SHP77 (cell line): ENCODE measurements around the gene LMTK3.
"Not testable (repeated sequence)": the region's sequence is repeated elsewhere in the genome, so short reads cannot be mapped to it uniquely, and the experiment has no call there.

Experiments
- DNase-seq, 2 experiments: peaks; one replicate each; lab custom pipeline; 2025; lab: John Stamatoyannopoulos, UW

The LMTK3 gene

GRCh38 chr19:48486706-48487105 is 24.9 kb downstream of the LMTK3 start:
- DNase-seq: not testable (repeated sequence)

DNA sequence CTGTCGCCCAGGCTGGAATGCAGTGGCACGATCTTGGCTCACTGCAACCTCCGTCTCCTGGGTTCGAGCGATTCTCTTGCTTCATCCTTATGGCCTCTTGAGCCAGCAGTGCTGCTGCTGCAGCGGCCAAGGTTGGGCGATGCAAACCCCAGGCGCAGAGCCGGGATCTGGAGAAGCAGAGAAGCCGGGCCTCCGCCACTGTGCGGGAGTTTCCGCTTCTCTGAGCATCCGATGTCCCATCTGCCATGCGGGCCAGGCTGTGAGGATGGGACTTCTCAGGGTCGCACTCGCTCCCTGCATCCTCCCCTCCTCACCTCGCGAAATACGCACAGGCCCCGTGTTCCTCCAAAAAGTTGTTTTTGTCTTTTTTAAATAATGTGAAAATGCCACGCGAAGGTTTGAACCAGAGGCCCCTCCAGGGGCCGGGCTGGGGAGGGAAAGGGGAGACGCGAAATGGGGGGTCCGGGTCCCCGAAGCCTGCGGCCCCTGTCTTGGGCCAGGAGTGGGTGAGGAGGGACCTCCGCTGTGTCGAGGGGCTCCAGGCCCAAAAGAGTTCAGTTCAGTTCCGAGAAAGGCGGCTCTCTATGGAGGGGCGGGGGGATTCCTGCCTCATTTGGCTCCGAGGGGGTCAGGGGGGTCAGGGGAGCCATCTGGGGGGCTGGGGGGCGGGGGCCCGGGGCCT is 26.6 kb downstream of the LMTK3 start:
- no peak for DNase-seq

DNA sequence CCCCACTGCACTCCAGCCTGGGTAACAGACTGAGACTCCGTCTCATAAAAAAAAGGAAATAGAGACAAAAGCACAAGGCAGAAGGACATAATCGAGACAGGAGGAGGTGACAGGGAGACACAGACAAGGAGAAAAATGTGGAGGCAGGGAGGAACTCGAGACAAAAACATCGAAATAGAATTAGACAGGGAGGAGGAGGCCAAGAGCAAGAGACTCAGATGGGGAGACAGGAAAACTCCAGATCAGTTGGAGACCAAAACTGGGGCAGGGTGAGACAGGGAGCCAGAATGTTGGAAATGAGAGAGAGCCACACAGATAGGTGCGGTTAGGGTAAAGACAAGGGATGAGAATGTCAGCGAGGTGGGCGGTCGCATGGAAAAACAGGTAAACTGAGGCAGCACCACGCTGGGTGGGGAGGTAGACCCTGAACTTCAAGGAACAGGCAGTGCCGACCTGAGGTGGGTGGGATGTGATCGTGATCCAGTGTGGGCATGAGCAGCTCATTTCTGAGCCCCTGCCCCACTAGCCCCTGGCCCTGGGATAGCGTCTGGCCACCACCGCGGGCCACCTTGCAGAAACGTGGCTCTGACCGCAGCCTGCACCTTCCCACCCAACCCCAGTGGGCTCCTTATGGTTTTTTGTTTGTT is 27.3 kb downstream of the LMTK3 start:
- DNase-seq: no peak

DNA sequence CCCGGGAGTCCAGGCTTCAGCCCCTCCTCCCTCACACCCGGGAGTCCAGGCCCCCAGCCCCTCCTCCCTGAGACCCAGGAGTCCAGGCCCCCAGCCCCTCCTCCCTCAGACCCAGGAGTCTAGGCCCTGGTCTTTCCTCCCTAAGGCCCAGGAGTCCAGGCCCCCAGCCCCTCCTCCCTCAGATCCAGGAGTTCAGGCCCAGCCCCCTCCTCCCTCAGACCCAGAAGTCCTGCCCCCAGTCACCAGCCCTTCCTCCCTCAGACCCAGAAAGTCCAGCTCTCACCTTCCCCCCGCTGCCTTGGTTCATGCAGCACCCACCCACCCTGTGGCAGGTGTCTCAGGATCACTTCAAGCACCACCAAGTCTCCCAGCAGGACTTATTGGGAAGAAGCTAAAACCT is 28.3 kb downstream of the LMTK3 start:
- no peak for DNase-seq

- DNase-seq: peak in 1 of 2 experiments; percentile 10
These were observed 29.6 kb downstream of the LMTK3 start for GRCh38 chr19:48481846-48482639.

- no peak for DNase-seq
These were observed 30.8 kb downstream of the LMTK3 start for GRCh38 chr19:48480558-48481500.

GRCh38 chr19:48480183-48480557 is 31.5 kb downstream of the LMTK3 start:
- no peak for DNase-seq

DNA sequence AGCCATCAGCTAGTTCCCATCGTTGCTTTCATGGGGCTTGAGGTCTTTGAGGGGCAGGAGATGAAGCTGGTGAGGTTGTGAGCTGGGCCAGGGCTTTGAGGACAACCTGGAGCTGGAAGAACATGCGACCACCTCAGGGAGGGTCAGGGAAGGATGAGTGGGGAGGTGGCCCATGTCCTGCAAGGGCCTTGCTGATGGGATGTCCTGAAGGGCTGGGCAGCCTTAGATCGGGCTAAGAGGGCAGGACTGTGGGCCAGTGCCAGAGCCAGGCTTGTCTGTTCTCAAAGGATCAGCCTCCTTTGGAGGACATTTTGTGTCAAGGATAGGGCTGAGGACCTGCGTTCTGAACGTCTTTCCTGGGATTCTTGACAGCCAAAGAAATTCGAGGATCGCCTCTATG is 31.9 kb downstream of the LMTK3 start:
- DNase-seq: no peak

DNA sequence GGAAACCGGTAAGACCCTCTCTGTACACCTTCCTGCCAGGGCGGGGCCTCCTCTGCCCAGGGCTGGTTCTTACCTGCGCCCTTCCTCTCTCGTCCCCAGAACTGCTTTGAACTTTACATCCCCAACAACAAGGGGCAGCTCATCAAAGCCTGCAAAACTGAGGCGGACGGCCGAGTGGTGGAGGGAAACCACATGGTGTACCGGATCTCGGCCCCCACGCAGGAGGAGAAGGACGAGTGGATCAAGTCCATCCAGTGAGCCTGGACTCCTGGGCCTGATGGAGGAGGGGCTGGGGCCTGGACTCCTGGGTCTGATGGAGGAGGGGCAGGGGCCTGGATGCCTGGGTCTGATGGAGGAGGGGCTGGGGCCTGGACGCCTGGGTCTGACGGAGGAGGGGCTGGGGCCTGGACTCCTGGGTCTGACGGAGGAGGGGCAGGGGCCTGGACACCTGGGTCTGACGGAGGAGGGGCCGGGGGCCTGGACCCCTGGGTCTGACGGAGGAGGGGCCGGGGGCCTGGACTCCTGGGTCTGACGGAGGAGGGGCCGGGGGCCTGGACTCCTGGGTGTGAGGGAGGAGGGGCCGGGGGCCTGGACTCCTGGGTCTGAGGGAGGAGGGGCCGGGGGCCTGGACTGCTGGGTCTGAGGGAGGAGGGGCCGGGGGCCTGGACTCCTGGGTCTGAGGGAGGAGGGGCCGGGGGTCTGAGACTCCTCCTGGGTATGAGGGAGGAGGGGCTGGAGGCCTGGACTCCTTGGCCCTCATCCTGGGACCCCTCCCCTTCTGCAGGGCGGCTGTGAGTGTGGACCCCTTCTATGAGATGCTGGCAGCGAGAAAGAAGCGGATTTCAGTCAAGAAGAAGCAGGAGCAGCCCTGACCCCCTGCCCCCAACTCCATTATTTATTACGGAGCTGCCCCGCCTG is 33.0 kb downstream of the LMTK3 start:
- no peak for DNase-seq

- no peak for DNase-seq
These were observed 33.8 kb downstream of the LMTK3 start for GRCh38 chr19:48477698-48478338.

DNA sequence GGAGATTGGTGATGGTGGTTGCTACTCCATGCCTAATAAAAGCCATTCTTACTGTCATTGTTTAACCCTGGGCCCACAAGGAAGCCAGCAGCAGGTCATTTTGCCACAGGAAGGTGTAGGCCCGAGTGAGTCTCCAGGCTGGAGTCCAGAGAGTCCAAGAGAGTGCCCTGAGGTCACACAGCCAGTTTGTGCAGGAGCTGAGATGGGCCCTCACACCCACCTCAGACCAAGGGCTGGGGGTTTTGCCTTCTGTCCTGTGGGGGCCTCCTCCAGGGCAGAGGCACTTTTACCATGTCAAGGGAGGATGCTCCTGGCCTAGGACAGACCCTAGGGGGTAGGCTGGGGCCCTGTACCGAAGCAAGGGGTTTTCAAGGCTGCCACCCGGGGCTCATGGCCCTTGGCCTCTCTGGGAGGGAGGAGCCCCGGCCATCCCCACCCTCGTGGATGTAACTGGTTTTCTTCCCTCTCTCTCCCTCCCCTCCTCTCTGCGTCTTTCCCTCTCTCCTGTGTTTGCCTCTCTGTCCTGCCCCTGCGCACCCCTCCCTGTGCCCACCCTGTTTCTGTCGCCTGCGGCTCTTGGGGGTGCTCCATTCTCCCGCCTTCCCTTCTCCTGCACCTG is 34.5 kb downstream of the LMTK3 start:
- DNase-seq: no peak

DNA sequence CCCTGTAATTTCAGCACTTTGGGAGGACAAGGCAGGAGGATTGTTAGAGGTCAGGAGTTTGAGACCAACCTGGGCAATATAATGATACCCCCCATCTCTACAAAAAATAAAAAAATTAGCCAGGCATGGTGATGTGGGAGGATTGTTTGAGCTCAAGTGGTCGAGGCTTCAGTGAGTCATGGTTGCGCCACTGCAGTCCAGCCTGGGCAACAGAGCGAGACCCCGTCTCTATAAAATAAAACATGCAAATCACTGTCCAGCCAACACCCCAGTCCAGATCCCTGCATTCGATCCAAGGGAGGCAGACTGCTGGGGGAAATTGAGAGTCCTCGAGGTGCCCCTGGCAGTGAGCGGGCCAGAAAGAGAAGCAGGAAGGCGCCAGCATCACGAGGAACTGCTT is 35.5 kb downstream of the LMTK3 start:
- DNase-seq: no peak

GRCh38 chr19:48475369-48476068 is 36.1 kb downstream of the LMTK3 start:
- DNase-seq: no peak

DNA sequence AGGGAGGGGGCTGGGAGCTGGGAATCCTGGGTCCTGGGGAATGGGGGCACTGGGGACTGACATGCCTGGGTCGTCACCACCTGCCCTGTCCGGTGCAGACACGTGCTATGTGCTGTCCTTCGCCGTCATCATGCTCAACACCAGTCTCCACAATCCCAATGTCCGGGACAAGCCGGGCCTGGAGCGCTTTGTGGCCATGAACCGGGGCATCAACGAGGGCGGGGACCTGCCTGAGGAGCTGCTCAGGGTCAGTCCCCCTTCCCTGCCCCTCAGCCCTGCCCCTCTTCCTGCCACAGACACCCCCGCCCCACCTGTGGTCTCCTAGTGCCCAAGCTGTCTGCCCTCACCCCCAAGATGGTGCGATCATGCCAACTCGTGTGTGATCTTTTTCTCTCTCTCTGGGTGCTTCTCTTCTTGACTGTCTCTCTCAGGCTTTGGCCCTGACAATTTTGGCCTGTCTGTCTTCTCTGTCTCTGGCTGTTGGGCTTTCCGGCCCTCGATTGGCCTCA is 37.5 kb downstream of the LMTK3 start:
- no peak for DNase-seq

DNA sequence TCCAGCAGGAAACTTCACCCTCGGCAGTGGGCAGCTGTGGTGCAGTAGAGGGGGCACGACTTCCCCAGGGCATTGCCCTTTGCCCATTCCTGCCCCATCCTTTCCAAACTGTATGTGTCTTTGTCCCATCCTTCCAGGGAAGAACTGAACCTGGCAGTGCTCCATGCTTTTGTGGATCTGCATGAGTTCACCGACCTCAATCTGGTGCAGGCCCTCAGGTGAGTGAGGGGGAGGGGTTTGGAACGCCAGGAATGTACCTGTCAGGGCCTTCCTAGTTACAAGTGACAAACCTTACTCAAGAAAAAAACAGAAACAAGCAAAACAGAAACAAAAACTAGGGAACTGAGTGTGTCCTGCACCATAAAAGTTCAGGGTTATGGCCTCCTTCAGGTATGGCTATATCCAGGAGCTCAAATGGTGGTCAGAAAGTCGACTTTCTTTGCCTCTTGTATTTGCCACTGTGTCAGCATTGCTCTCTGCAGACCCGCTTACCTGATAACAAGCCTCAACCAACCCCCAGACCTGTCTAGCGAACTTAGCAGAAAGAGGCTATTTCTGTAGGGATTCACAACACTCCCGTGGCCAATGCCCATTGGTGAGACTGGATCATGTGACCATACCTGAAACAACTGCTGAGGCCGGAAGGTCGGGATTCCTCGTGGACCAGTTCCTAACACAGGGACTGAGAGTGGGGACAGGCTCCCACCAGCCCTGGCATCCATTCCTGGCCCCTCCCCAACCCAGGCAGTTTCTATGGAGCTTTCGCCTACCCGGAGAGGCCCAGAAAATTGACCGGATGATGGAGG is 38.3 kb downstream of the LMTK3 start:
- DNase-seq: no peak

GRCh38 chr19:48471836-48472235 is 39.8 kb downstream of the LMTK3 start:
- no peak for DNase-seq

DNA sequence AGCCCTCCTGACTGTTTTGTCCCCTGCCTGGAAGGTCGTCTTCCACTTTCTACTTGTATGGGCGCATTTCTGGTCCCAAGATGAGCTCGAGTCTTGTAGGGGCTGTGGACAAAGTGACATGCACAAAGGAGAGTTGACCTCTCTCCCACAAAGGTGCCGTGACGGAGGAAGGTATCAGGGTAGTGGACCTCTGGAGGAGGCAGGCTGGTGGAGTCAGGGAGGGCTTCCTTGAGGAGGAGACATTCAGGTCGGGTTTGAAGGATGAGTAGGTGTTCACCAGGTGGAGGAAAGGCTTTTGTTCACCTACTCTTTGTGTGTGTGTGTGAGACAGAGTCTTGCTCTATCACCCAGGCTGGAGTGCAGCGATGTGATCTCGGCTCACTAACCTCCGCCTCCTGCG is 40.8 kb downstream of the LMTK3 start:
- DNase-seq: no peak
